Gastrocnemius medialis (tissue), 4 donors: ENCODE data around the gene TNFRSF12A.

Experiments
- POLR2A ChIP-seq, 2 donors: fragments of 450-650 bp; IDR thresholded peaks; one replicate each; pipeline ENCODE4 v1.6.1; 2017; ENCODE audit warnings: antibody characterized with exemption in 2 of 2, mild to moderate bottlenecking in 2 of 2, moderate library complexity in 2 of 2
- TF ChIP-seq, protein P1 (sequence below), 5 experiments: fragments of 450-650 bp in 3 of 5; fragments of 200-600 bp in 2 of 5; sonication (generic) in 2 of 5; IDR thresholded peaks in 4 of 5; conservative IDR thresholded peaks in 1 of 5; 1 replicate in 4 of 5; 2 replicates in 1 of 5; pipeline ENCODE4 v1.5.1; 2016 to 2019; ENCODE audit warnings: antibody characterized with exemption in 5 of 5, mild to moderate bottlenecking in 3 of 5, moderate library complexity in 3 of 5

DNA sequence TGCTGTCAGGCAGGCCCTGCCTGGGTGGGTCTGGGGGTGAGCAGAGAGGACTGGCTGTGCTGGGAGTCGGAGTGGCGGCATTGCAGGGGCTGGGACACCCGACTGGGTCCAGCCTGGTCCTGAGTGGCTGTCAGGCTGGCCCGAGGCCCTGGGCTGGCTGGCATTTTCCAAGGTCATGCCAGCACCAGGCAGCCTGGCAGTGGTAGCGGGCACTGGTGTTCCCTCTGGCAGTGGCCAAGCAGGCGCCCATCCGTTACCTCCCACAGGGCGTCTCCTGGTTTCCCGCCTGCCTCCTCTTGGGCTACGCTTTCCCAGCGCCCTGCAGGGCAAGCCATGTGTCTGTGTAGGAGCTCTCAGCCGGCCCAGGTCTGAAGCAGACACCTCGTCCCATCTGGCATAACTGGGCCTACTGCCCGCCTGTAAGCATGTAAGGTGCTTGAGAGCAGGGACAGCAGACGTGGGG, 34.2 kb upstream of the TNFRSF12A start:
- TF ChIP-seq, protein P1, sequence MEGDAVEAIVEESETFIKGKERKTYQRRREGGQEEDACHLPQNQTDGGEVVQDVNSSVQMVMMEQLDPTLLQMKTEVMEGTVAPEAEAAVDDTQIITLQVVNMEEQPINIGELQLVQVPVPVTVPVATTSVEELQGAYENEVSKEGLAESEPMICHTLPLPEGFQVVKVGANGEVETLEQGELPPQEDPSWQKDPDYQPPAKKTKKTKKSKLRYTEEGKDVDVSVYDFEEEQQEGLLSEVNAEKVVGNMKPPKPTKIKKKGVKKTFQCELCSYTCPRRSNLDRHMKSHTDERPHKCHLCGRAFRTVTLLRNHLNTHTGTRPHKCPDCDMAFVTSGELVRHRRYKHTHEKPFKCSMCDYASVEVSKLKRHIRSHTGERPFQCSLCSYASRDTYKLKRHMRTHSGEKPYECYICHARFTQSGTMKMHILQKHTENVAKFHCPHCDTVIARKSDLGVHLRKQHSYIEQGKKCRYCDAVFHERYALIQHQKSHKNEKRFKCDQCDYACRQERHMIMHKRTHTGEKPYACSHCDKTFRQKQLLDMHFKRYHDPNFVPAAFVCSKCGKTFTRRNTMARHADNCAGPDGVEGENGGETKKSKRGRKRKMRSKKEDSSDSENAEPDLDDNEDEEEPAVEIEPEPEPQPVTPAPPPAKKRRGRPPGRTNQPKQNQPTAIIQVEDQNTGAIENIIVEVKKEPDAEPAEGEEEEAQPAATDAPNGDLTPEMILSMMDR (IDR thresholded peaks at IDR 0.05 in 4 of 5, conservative IDR thresholded peaks at IDR 0.05 in 1 of 5): no peak
- no peak for TF ChIP-seq POLR2A (IDR thresholded peaks at IDR 0.05)
